Aorta (tissue), 5 donors: Measurements from ENCODE around the gene FBRSL1. TPM values are rescaled to one million over a fixed set of nuclear protein-coding genes. Genes with fewer than 3 reads are reported as not detected.

Source experiments
- ATAC-seq: fragments of 200-7000 bp; cut with Tn5 transposase; one replicate; pipeline ENCODE4 v1.9.1; 2022; ENCODE audit warnings: moderate library complexity; ENCODE audit not compliant: low FRiP score
- DNase-seq, 2 donors: peaks; one replicate each; pipeline ENCODE4 v3.0.0-alpha.2; 2020
- H3K27ac ChIP-seq, 2 donors: one replicate each; pipeline ENCODE4 v1.5.1; 2013; ENCODE audit warnings: low read length in 2 of 2, mild to moderate bottlenecking in 2 of 2, moderate library complexity in 2 of 2, control low read depth in 1 of 2, inconsistent platforms in 1 of 2, low read depth in 1 of 2
- H3K27me3 ChIP-seq, 2 donors: one replicate each; pipeline ENCODE4 v1.6.1; 2013; ENCODE audit warnings: control low read depth in 1 of 2, low read length in 1 of 2, mild to moderate bottlenecking in 1 of 2, moderate library complexity in 1 of 2; ENCODE audit not compliant: insufficient read depth in 2 of 2, control insufficient read depth in 1 of 2
- H3K36me3 ChIP-seq, 2 donors: one replicate each; pipeline ENCODE4 v1.6.1; 2013; ENCODE audit warnings: control low read depth in 1 of 2, low read length in 1 of 2, mild to moderate bottlenecking in 1 of 2; ENCODE audit not compliant: insufficient read depth in 2 of 2, control insufficient read depth in 1 of 2
- H3K4me1 ChIP-seq, 2 donors: one replicate each; pipeline ENCODE4 v1.6.1; 2013; ENCODE audit warnings: low read length in 2 of 2, control low read depth in 1 of 2, mild to moderate bottlenecking in 1 of 2, moderate library complexity in 1 of 2; ENCODE audit not compliant: insufficient read depth in 2 of 2, control insufficient read depth in 1 of 2
- H3K4me3 ChIP-seq, 2 donors: one replicate each; pipeline ENCODE4 v1.5.1; 2013; ENCODE audit warnings: low read length in 2 of 2, control low read depth in 1 of 2, mild to moderate bottlenecking in 1 of 2
- H3K9me3 ChIP-seq: one replicate; pipeline ENCODE4 v1.6.1; 2013; ENCODE audit warnings: mild to moderate bottlenecking, low read length; ENCODE audit not compliant: control insufficient read depth
- WGBS, 2 donors: extraction: QIAGEN DNeasy Blood & Tissue Kit; methylation state at CpG; one replicate each; pipeline ENCODE4 v1.1.7; 2013; 5-methylcytosine and 5-hydroxymethylcytosine counted together
- intact Hi-C, 2 donors: fragments of 100-400 bp; cut with DNase I; formaldehyde crosslinking; loops; one replicate each; pipeline versions ENCODE4 v1.14.2 to v1.15.0; 2022
- polyA plus RNA-seq, 2 donors: library from polyadenylated mRNA; stranded (reverse); fragments of 200-250 nt; gene quantifications; one replicate each; pipeline ENCODE4 v1.2.3, GENCODE V29; 2013
- total RNA-seq, 2 donors: library from RNA; stranded (reverse); fragmentation: NEBNext Ultra II Directional; extraction: Animal tissue kit (Norgen Biotek cat#: 25700); gene quantifications; one replicate each; pipeline ENCODE4 v1.2.1, GENCODE V29; 2021
- donor health status: healthy with polysubstance abuse.
- donor health status: Bipolar disorder and iron deficiency.
- donor health status: DM: no; HTN: no; CAD: no.
- donor health status: DM: no; HTN: no; CAD: no.
- donor health status: DM: yes; HTN: yes; CAD: no.

The FBRSL1 gene
- total and polyA plus RNA-seq, 4 donors: 6.4 to 51.0 (median 37.0) TPM

DNA sequence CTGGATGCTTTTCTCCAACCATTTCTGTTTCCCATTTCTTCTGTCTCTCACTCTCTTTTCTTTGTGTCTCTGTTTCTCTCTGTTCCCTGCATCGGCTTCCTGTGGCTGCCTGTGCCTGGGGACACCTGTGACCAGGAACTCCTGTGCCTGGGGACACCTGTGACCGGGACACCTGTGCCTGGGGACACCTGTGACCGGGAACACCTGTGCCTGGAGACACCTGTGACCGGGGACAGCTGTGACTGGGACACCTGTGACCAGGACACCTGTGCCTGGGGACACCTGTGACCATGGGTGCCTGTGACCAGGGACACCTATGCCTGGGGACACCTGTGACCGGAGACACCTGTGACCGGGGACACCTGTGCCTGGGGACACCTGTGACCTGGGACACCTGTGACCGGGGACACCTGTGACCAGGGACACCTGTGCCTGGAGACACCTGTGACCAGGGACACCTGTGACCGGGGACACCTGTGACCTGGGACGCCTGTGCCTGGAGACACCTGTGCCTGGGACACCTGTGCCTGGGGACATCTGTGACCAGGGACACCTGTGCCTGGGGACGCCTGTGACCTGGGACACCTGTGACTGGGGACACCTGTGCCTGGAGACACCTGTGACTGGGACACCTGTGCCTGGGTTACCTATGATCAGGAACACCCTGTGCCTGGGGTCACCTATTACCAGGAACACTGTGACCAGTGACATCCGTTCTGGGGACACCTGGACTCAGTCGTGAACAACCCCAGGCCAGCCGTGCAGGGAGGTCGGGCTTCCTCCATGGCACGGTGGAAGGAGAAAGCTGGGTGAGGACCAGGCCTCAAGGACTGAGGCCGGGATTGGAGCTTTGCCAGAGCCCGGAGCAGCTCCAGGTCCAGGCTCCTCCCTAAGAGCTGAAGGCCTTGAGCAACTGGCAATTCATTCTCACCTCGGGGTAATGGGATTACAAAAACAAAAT is 23.4 kb upstream of the FBRSL1 start:
- 58 to 65% methylated on average over 18 of the region's 18 CpGs for WGBS, 2 donors
- H3K27me3 ChIP-seq: no peaks in the 10 kb centered on the region
- no peaks in the 10 kb centered on the region for H3K4me1 ChIP-seq
- no peak overlapping the region for H3K27ac ChIP-seq
- ATAC-seq: no peak
- no peaks in the 10 kb centered on the region for H3K36me3 ChIP-seq
- no peak for DNase-seq
- H3K4me3 ChIP-seq: no peak overlapping the region
- intact Hi-C loops: no loop called here
- peaks cover 2% of the 10 kb centered on the region for H3K9me3 ChIP-seq

DNA sequence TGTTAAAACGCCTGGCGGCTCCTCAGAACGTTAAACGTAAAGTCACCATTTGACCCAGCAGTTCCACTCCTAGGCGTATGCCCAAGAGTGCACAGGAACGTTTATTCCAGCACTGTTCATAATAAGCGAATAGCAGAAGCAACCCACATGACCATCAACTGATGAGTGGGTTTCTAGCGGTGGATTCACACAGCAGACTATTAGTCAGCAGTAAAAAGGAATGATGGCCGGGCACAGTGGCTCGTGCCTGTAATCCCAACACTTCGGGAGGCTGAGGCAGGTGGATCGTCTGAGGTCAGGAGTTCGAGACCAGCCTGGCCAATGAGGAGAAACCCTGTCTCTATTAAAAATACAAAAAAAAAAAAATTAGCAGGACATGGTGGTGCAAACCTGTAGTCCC is 22.4 kb upstream of the FBRSL1 start:
- intact Hi-C loops: no loop called here
- no peak overlapping the region for H3K4me3 ChIP-seq
- DNase-seq (no peak), ATAC-seq (no peak)
- H3K27me3 ChIP-seq: no peaks in the 10 kb centered on the region
- H3K36me3 ChIP-seq: no peaks in the 10 kb centered on the region
- no peaks in the 10 kb centered on the region for H3K4me1 ChIP-seq
- no peaks in the 10 kb centered on the region for H3K9me3 ChIP-seq
- H3K27ac ChIP-seq: no peak overlapping the region
- WGBS, 2 donors: 56 to 66% methylated on average over 13 of the region's 13 CpGs

DNA sequence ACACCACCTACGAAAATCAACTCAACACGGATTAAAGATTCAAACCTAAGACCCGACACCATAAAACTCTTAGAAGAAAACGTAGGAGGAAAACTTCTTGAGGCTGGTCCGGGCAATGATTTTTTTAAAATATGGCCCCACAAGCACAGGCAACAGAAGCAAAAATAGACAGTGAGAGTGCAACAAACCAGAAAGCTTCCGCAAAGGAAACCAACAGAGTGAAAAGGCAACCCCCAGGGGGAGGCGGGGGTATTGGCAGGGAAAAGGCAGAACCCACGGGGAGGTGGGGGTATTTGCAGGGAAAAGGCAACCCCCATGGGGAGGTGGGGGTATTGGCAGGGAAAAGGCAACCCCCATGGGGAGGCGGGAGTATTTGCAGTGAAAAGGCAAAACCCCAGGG is 20.5 kb upstream of the FBRSL1 start:
- intact Hi-C loops: no loop called here
- Histone ChIP-seq H3K36me3 (no peaks in the 10 kb centered on the region), H3K4me1 (no peaks in the 10 kb centered on the region), H3K4me3 (no peak overlapping the region), H3K27me3 (no peaks in the 10 kb centered on the region), H3K9me3 (no peaks in the 10 kb centered on the region), H3K27ac (no peak overlapping the region)
- WGBS, 2 donors: 19 to 27% methylated on average over 9 of the region's 9 CpGs
- ATAC-seq: no peak
- no peak for DNase-seq

DNA sequence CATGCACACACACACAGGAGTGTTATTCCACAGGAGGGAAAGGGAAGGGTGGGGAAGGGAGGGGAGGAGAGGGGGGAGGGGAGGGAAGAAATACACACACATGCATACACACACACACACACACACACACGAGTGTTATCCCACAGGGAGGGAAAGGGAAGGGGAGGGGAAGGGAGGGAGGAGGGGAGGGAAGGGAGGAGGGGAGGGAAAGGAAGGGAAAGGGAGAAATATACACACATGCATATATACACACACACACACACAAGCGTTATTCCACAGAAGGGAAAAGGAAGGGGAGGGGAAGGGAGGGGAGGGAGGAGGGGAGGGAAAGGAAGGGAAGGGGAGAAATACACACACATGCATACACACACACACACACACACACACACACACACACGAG is 19.6 kb upstream of the FBRSL1 start:
- H3K9me3 ChIP-seq: no peaks in the 10 kb centered on the region
- DNase-seq (no peak), ATAC-seq (no peak)
- intact Hi-C loops: no loop called here
- WGBS, 2 donors: 7 to 10% methylated on average over 2 of the region's 3 CpGs
- no peak overlapping the region for H3K4me3 ChIP-seq
- no peaks in the 10 kb centered on the region for H3K4me1 ChIP-seq
- no peaks in the 10 kb centered on the region for H3K36me3 ChIP-seq
- H3K27me3 ChIP-seq: no peaks in the 10 kb centered on the region
- H3K27ac ChIP-seq: no peak overlapping the region

DNA sequence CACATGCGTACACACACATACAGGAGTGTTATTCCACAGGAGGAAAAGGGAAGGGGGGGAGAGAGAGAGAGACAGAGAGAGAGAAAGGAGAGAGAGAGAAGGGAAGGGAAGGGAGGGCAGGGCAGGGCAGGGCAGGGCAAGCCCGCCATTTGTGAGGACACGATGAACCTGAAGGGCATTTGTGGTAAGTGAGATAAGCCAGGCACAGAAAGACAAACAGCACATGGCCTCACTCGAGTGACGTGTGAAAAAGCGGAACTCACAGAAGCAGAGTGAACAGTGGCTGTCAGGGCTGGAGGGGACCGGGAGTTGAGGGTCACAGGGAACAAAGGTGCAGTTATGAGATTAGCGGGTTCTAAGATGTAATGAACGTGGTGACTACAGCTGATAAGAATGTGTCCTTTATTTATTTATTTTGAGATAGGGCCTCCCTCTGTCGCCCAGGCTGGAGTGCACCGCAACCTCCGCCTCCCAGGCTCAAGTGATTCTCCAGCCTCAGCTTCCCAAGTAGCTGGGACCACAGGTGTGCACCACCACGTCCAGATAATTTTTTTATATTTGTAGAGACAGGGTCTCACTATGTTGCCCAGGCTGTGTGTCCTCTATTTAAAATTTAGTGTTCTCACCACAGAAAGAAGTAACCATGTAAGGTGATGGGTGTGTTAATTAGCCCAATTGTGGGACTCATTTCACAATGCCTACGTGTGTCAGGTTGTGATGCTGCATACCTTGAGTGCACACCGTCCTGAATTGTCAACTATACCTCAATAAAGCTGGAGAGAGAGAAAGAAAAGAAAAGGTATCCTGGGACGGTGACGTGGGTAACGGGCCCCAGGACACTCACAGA is 18.7 kb upstream of the FBRSL1 start:
- no peak for ATAC-seq
- Histone ChIP-seq H3K27me3 (no peaks in the 10 kb centered on the region), H3K4me1 (no peaks in the 10 kb centered on the region), H3K4me3 (no peak overlapping the region), H3K27ac (no peak overlapping the region), H3K9me3 (no peaks in the 10 kb centered on the region), H3K36me3 (no peaks in the 10 kb centered on the region)
- DNase-seq: no peak
- 51 to 53% methylated on average over 18 of the region's 18 CpGs for WGBS, 2 donors
- intact Hi-C loops: no loop called here

DNA sequence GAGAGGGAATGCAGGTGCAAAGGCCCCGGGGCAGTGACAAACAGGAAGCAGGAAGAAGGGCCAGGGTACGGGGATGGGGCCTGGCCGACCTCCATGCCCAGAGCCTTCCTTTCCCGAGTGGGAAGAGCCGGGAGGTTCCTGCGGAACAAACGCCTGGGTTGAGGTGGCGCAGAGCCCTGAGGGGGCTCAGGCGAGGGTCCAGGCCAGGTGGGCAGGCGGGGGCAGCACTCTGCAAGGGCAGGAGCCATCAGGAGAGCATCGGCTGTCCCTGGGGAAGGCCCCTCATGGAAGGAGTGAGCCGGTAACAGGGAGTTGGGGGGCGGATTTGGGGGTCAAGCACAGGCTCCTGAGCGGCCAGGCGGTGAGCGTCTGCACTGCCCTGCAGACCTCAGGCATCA is 18.1 kb upstream of the FBRSL1 start:
- Histone ChIP-seq H3K36me3 (no peaks in the 10 kb centered on the region), H3K4me1 (no peaks in the 10 kb centered on the region), H3K9me3 (no peaks in the 10 kb centered on the region), H3K27ac (no peak overlapping the region), H3K4me3 (no peak overlapping the region), H3K27me3 (no peaks in the 10 kb centered on the region)
- ATAC-seq (no peak), DNase-seq (no peak)
- intact Hi-C loops: no loop called here
- WGBS, 2 donors: 85% methylated on average over 16 of the region's 16 CpGs

DNA sequence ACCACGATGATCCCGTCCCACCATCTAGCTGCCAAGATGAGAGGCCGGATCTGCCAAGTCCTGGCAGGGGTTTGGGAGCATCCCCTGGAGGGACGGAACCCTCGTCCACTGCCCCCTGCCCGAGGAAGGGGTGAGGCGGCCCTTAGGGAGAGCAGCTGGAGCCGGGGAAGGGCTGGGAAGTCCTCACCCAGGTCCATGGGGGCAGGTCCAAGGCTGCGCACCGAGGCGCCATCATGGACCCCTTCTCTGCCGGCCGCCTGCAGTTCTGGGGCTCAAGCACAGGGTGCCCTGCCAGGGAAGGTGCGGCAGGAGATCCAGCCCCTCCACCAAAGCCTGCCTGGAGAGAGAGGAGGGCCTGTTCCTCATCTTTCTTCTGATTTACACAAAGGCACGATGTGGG is 17.6 kb upstream of the FBRSL1 start:
- H3K9me3 ChIP-seq: no peaks in the 10 kb centered on the region
- no peak overlapping the region for H3K4me3 ChIP-seq
- ATAC-seq (no peak), DNase-seq (no peak)
- no peaks in the 10 kb centered on the region for H3K27me3 ChIP-seq
- intact Hi-C loops: no loop called here
- WGBS, 2 donors: 86 to 88% methylated on average over 15 of the region's 15 CpGs
- no peaks in the 10 kb centered on the region for H3K4me1 ChIP-seq
- no peak overlapping the region for H3K27ac ChIP-seq
- no peaks in the 10 kb centered on the region for H3K36me3 ChIP-seq

DNA sequence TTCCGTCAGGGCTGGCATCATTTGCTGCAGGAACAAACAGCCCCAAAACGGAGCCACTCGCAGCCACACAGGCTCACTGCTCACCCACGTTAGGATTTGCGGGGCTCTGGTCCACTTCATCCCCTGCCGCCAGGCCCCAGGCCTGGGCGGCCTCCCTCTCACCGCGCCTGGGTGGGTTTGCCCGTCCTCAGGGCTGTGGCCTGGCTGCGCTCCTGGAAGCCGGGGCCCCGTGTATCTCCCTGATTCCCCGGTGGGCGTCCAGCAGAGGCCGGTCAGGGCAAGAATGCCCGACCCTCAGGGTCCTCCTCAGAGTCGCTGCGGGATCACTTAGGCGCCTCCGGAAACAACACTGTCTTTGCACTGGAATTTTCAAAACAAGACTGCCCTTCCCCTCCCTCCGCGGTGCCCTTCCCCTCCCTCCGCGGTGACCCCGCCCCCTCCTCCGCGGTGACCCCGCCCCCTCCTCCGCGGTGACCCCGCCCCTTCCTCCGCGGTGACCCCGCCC is 15.7 kb upstream of the FBRSL1 start:
- Histone ChIP-seq H3K4me1 (no peaks in the 10 kb centered on the region), H3K27me3 (no peaks in the 10 kb centered on the region), H3K27ac (no peak overlapping the region), H3K9me3 (no peaks in the 10 kb centered on the region), H3K4me3 (no peak overlapping the region), H3K36me3 (no peaks in the 10 kb centered on the region)
- DNase-seq: no peak
- no peak for ATAC-seq
- 71 to 77% methylated on average over 27 to 28 of the region's 35 CpGs for WGBS, 2 donors
- intact Hi-C loops: no loop called here
